Measurements from ENCODE around the gene OR10C1. TPM values are rescaled to one million over a fixed set of nuclear protein-coding genes. Genes with fewer than 3 reads are reported as not detected.

Gene OR10C1
- total RNA-seq, 5 donors from 2014 or later (not counting 1 experiment from before 2014, with no cell fraction given): not detected

DNA sequence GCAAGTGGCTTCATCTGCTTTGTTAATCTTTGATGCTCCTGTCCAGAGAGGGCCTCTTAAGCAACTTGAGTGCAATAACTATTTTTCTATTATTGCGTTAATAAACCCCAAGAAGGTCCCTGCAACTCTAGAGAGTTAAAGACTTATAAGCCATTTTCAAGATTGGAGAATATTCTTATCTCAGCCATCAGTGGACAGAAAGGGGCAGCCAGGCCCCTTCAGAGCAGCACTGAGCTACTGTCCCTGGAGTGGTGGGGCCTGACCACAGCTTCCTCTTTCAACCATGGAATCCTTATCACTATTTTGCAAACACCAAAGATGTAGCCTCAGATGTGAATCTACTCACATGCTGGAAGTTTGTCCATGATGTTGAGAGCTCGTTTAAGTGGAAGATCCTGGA is 51.4 kb downstream of the OR10C1 start:
- ATAC-seq (replicated peaks in 1 of 4) (no peak), DNase-seq (peak in 2 of 35 experiments; percentile 2 to 7)
- H3K36me3 Mint-ChIP-seq: no peaks in the 10 kb centered on the region
- H3K36me3 ChIP-seq (ENCODE audit: control insufficient read depth in 2 of 2, extremely low read depth in 1 of 2, insufficient read depth in 1 of 2, low read length in 1 of 2): no peaks in the 10 kb centered on the region
- peaks cover 24 to 42% of the 10 kb centered on the region in 2 donors for H3K27me3 Mint-ChIP-seq
- ChIA-PET POLR2A (interaction anchor here in 1 of 2 donors (0.6 kb wide), 1 partner anchor 1492 kb away, joined by 4 read pairs; no protein-coding TSS in a partner anchor), CTCF (no interaction called here)
- no peaks in the 10 kb centered on the region for H3K9me3 Mint-ChIP-seq
- H3K4me1 ChIP-seq (ENCODE audit: control insufficient read depth in 1 of 2, extremely low read depth in 1 of 2, insufficient read depth in 2 of 2, low read length in 2 of 2): no peaks in the 10 kb centered on the region
- no peak overlapping the region for H3K27ac Mint-ChIP-seq
- no peak overlapping the region for H3K4me3 ChIP-seq (ENCODE audit: control insufficient read depth in 1 of 2, extremely low read depth in 1 of 2, low read length in 1 of 2)
- no peaks in the 10 kb centered on the region for H3K4me1 Mint-ChIP-seq
- WGBS (ENCODE audit: insufficient coverage): no CpG with 5 or more reads among the region's 2 CpGs
- H3K9me3 ChIP-seq: no peaks in the 10 kb centered on the region
- peaks cover 0 to 26% of the 10 kb centered on the region in 2 experiments for H3K27me3 ChIP-seq (replicated peaks in 1 of 2; ENCODE audit: control insufficient read depth in 2 of 2, extremely low read depth in 1 of 2, insufficient read depth in 2 of 2, low read length in 1 of 2)
- H3K27ac ChIP-seq (ENCODE audit: low read length): no peak overlapping the region
- H3K4me3 Mint-ChIP-seq: no peak overlapping the region

Other genes starting within 250 kb of the OR10C1 start
- not detected for gene OR14J1, start 137.6 kb upstream of the OR10C1 start, total RNA-seq
- not detected for gene OR5V1, start 70.4 kb upstream of the OR10C1 start, total RNA-seq
- not detected for gene OR12D3, start 64.0 kb upstream of the OR10C1 start, total RNA-seq
- gene OR12D2, start 43.7 kb upstream of the OR10C1 start, total RNA-seq: not detected
- gene OR12D1, start 24.4 kb upstream of the OR10C1 start, total RNA-seq: not detected
- not detected for gene OR11A1, start 17.8 kb downstream of the OR10C1 start, total RNA-seq
- gene OR2H1, start 17.8 kb downstream of the OR10C1 start, total RNA-seq: not detected
- not detected for gene MAS1L, start 48.6 kb downstream of the OR10C1 start, total RNA-seq
- under 1 TPM in 1 of 5 donors, not detected in 4; 0.32 TPM for gene UBD, start 120.4 kb downstream of the OR10C1 start, total RNA-seq
- not detected for gene OR2H2, start 145.8 kb downstream of the OR10C1 start, total RNA-seq
- 10 to 100 TPM; 48.0 to 82.7 (median 74.8) TPM for gene GABBR1, start 193.9 kb downstream of the OR10C1 start, total RNA-seq
- gene MOG, start 217.8 kb downstream of the OR10C1 start, total RNA-seq: not detected
- 1 to 10 TPM in 1 of 5 donors, not detected in 4; 1.0 TPM for gene ZFP57, start 241.8 kb downstream of the OR10C1 start, total RNA-seq

Measured in T-cell (primary cell).